ENCODE results near the gene TMEM240.

DNA sequence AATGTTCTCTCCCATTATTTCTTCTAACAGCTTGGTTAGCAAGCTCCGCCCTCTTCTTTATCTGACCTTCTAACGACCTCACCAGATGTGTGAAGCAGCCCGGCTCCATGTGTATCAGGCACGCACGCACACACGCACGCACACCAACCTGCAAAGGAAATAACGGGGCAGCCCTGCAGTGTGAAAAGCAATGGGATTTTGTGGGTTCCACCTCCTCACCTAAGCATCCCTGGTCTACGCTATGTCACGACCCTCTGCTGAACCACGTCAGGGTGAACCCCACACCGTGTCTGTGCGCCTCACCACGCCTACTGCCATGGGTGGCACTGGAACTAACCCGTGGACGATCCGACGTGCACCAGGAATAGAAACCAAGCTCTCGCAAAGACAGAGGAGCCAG, 23.8 kb upstream of the TMEM240 start:
- no peak for TF ChIP-seq POLR2A (IDR thresholded peaks at IDR 0.05)
- TF ChIP-seq, protein P1, sequence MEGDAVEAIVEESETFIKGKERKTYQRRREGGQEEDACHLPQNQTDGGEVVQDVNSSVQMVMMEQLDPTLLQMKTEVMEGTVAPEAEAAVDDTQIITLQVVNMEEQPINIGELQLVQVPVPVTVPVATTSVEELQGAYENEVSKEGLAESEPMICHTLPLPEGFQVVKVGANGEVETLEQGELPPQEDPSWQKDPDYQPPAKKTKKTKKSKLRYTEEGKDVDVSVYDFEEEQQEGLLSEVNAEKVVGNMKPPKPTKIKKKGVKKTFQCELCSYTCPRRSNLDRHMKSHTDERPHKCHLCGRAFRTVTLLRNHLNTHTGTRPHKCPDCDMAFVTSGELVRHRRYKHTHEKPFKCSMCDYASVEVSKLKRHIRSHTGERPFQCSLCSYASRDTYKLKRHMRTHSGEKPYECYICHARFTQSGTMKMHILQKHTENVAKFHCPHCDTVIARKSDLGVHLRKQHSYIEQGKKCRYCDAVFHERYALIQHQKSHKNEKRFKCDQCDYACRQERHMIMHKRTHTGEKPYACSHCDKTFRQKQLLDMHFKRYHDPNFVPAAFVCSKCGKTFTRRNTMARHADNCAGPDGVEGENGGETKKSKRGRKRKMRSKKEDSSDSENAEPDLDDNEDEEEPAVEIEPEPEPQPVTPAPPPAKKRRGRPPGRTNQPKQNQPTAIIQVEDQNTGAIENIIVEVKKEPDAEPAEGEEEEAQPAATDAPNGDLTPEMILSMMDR (IDR thresholded peaks at IDR 0.05): no peak
